WTC11 (cell line): ENCODE results near the gene IPPK. TPM values are rescaled to one million over a fixed set of nuclear protein-coding genes. Genes with fewer than 3 reads are reported as not detected.

Source experiments
- ATAC-seq: fragments of 200-7000 bp; cut with Tn5 transposase; 2 replicates; pipeline ENCODE4 v1.10.0; 2021; ENCODE audit warnings: mild to moderate bottlenecking, moderate library complexity
- CTCF ChIA-PET: fragments of 300-600 bp; sonication (Branson Sonifier 250); formaldehyde crosslinking; loops from one replicate; lab custom pipeline; 2021; ENCODE audit warnings: antibody characterized with exemption; lab: Charles Lee
- POLR2A ChIA-PET: fragments of 350-600 bp; sonication (Branson Sonifier 250); formaldehyde crosslinking; loops from one replicate; lab custom pipeline; 2021; ENCODE audit warnings: antibody characterized with exemption; lab: Charles Lee
- DNase-seq: peaks from one replicate; pipeline ENCODE4 v3.0.0; 2021; ENCODE audit warnings: low spot score
- H3K27ac Mint-ChIP-seq: 2 replicates; pipeline ENCODE4 v1.8.0; 2021; ENCODE audit warnings: mixed read lengths
- H3K27me3 Mint-ChIP-seq: 2 replicates; pipeline ENCODE4 v1.8.0; 2021; ENCODE audit warnings: low read depth, mild to moderate bottlenecking, moderate library complexity, mixed read lengths
- H3K36me3 Mint-ChIP-seq: 2 replicates; pipeline ENCODE4 v1.8.0; 2021; ENCODE audit warnings: mixed read lengths
- H3K4me1 Mint-ChIP-seq: 2 replicates; pipeline ENCODE4 v1.8.0; 2022; ENCODE audit warnings: mixed read lengths
- H3K4me3 Mint-ChIP-seq: 2 replicates; pipeline ENCODE4 v1.8.0; 2021; ENCODE audit warnings: mild to moderate bottlenecking, moderate library complexity, mixed read lengths
- H3K9me3 Mint-ChIP-seq: 2 replicates; pipeline ENCODE4 v1.8.0; 2021; ENCODE audit warnings: mixed read lengths
- EMX1 ChIP-seq: fragments of 250-450 bp; sonication (Bioruptor Pico); IDR thresholded peaks from 2 replicates; pipeline ENCODE4 v1.8.0; 2021; ENCODE audit warnings: mild to moderate bottlenecking
- GABPB1 ChIP-seq: sonication (generic); formaldehyde crosslinking; IDR thresholded peaks from 2 replicates; pipeline ENCODE4 v1.8.1; 2023; ENCODE audit warnings: mild to moderate bottlenecking, missing genetic modification reagents
- HMGA2 ChIP-seq: fragments of 250-450 bp; sonication (Bioruptor Pico); IDR thresholded peaks from 2 replicates; pipeline ENCODE4 v1.4.0; 2021; ENCODE audit warnings: mild to moderate bottlenecking, moderate library complexity
- MXD4 ChIP-seq: fragments of 250-450 bp; sonication (Bioruptor Pico); IDR thresholded peaks from 2 replicates; pipeline ENCODE4 v1.8.0; 2021; ENCODE audit warnings: mild to moderate bottlenecking, moderate library complexity, borderline replicate concordance
- NFATC4 ChIP-seq: fragments of 250-450 bp; sonication (Bioruptor Pico); IDR thresholded peaks from 2 replicates; pipeline ENCODE4 v1.9.0; 2021; ENCODE audit warnings: mild to moderate bottlenecking
- NR1H2 ChIP-seq: sonication (generic); formaldehyde crosslinking; IDR thresholded peaks from 2 replicates; pipeline ENCODE4 v1.9.0; 2021; ENCODE audit warnings: mild to moderate bottlenecking, moderate library complexity, missing genetic modification reagents
- PRRX2 ChIP-seq: fragments of 250-450 bp; sonication (Bioruptor Pico); IDR thresholded peaks from 2 replicates; pipeline ENCODE4 v1.8.0; 2021; ENCODE audit warnings: mild to moderate bottlenecking
- SMAD3 ChIP-seq: sonication (generic); formaldehyde crosslinking; IDR thresholded peaks from 2 replicates; pipeline ENCODE4 v1.8.0; 2022; ENCODE audit warnings: missing genetic modification reagents, mild to moderate bottlenecking, borderline replicate concordance
- ZBTB21 ChIP-seq: sonication (generic); formaldehyde crosslinking; IDR thresholded peaks from 2 replicates; pipeline ENCODE4 v1.8.1; 2023; ENCODE audit warnings: mild to moderate bottlenecking, missing genetic modification reagents, borderline replicate concordance
- ZNF263 ChIP-seq: sonication (generic); formaldehyde crosslinking; IDR thresholded peaks from 2 replicates; pipeline ENCODE4 v1.8.1; 2022; ENCODE audit warnings: low read depth, mild to moderate bottlenecking, moderate library complexity, missing genetic modification reagents
- ZNF416 ChIP-seq: fragments of 250-450 bp; sonication (Bioruptor Pico); IDR thresholded peaks from 2 replicates; pipeline ENCODE4 v1.9.0; 2021; ENCODE audit warnings: mild to moderate bottlenecking, inconsistent platforms
- ZNF671 ChIP-seq: fragments of 250-450 bp; sonication (Bioruptor Pico); IDR thresholded peaks from 2 replicates; pipeline ENCODE4 v1.8.0; 2021; ENCODE audit warnings: mild to moderate bottlenecking
- total RNA-seq: library from RNA; stranded (reverse); gene quantifications from 3 replicates; pipeline ENCODE4 v1.2.3, GENCODE V29; 2021
- TF ChIP-seq, protein P1 (sequence below): sonication (generic); formaldehyde crosslinking; IDR thresholded peaks from 2 replicates; pipeline ENCODE4 v1.8.1; 2022; ENCODE audit warnings: low read depth, mild to moderate bottlenecking, moderate library complexity, missing genetic modification reagents, borderline replicate concordance
- TF ChIP-seq, protein P2 (sequence below): sonication (generic); formaldehyde crosslinking; IDR thresholded peaks from 2 replicates; pipeline ENCODE4 v1.8.0; 2023; ENCODE audit warnings: missing genetic modification reagents
- TF ChIP-seq, protein P3 (sequence below): fragments of 250-450 bp; sonication (Bioruptor Pico); IDR thresholded peaks from 2 replicates; pipeline ENCODE4 v1.8.0; 2021; ENCODE audit warnings: mild to moderate bottlenecking
- TF ChIP-seq, protein P4 (sequence below): fragments of 200-600 bp; IDR thresholded peaks from 2 replicates; pipeline ENCODE4 v1.8.0; 2022; ENCODE audit warnings: antibody characterized with exemption
- TF ChIP-seq, protein P5 (sequence below): sonication (generic); formaldehyde crosslinking; IDR thresholded peaks from 2 replicates; pipeline ENCODE4 v1.8.0; 2022; ENCODE audit warnings: mild to moderate bottlenecking, missing genetic modification reagents
- TF ChIP-seq, protein P6 (sequence below): sonication (generic); formaldehyde crosslinking; IDR thresholded peaks from 2 replicates; pipeline ENCODE4 v1.8.0; 2022; ENCODE audit warnings: missing genetic modification reagents
- TF ChIP-seq, protein P7 (sequence below): sonication (generic); formaldehyde crosslinking; conservative IDR thresholded peaks from 2 replicates; pipeline ENCODE4 v1.8.1; 2023; ENCODE audit warnings: mild to moderate bottlenecking, low read depth, missing genetic modification reagents, moderate library complexity

The IPPK gene
- total RNA-seq, 1 experiment from 2014 or later, result 8.6 TPM

DNA sequence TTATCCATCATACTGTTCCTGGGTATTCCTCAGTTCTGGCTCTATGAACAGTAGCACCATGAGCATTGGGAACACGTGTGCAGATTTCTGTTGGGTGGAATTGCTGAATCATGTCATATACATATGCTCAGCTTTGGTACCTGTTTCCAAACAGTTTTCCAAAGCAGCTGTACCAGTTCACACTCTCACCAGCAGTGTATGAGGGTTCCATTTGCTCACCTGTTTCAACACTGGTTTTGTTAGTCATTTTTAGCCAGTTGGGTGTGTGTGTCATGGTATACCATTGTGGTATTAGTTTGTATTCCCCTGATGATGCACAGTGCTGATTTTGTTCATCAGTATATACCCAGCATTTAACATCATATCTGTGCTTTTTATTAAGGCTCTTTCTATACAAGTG, 77.4 kb downstream of the IPPK start (continued):
- TF ChIP-seq, protein P1, sequence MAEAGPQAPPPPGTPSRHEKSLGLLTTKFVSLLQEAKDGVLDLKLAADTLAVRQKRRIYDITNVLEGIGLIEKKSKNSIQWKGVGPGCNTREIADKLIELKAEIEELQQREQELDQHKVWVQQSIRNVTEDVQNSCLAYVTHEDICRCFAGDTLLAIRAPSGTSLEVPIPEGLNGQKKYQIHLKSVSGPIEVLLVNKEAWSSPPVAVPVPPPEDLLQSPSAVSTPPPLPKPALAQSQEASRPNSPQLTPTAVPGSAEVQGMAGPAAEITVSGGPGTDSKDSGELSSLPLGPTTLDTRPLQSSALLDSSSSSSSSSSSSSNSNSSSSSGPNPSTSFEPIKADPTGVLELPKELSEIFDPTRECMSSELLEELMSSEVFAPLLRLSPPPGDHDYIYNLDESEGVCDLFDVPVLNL (CRISPR knock-in tag), result no peak
- TF ChIP-seq PRRX2 (CRISPR knock-in tag), result no peak
- TF ChIP-seq, protein P2, sequence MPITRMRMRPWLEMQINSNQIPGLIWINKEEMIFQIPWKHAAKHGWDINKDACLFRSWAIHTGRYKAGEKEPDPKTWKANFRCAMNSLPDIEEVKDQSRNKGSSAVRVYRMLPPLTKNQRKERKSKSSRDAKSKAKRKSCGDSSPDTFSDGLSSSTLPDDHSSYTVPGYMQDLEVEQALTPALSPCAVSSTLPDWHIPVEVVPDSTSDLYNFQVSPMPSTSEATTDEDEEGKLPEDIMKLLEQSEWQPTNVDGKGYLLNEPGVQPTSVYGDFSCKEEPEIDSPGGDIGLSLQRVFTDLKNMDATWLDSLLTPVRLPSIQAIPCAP (CRISPR knock-in tag), result no peak
- TF ChIP-seq EMX1 (CRISPR knock-in tag), result no peak

DNA sequence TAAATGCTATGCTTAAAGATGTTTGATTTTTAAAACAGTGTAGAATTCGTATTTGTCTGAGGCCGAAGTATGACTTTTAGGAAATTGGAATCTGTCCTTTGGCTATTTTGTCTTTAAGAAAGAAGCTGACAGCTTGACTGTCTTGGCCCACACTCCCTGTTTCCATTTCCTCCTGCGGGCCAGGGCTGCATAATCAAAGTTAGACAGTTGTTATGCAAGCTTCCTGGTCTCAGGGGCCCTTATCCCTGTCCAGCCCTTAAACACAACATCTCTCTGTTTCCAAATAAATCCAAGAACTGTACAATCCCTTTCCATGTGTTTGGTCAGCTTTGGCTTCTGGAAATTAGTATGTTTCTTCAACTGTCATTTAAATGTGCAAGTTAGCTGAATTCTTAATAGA, 79.6 kb downstream of the IPPK start:
- TF ChIP-seq, protein P3, sequence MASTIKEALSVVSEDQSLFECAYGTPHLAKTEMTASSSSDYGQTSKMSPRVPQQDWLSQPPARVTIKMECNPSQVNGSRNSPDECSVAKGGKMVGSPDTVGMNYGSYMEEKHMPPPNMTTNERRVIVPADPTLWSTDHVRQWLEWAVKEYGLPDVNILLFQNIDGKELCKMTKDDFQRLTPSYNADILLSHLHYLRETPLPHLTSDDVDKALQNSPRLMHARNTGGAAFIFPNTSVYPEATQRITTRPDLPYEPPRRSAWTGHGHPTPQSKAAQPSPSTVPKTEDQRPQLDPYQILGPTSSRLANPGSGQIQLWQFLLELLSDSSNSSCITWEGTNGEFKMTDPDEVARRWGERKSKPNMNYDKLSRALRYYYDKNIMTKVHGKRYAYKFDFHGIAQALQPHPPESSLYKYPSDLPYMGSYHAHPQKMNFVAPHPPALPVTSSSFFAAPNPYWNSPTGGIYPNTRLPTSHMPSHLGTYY (CRISPR knock-in tag), result no peak
- no peak for TF ChIP-seq MXD4 (CRISPR knock-in tag)
- no peak for TF ChIP-seq ZNF263 (CRISPR knock-in tag)
- TF ChIP-seq, protein P4, sequence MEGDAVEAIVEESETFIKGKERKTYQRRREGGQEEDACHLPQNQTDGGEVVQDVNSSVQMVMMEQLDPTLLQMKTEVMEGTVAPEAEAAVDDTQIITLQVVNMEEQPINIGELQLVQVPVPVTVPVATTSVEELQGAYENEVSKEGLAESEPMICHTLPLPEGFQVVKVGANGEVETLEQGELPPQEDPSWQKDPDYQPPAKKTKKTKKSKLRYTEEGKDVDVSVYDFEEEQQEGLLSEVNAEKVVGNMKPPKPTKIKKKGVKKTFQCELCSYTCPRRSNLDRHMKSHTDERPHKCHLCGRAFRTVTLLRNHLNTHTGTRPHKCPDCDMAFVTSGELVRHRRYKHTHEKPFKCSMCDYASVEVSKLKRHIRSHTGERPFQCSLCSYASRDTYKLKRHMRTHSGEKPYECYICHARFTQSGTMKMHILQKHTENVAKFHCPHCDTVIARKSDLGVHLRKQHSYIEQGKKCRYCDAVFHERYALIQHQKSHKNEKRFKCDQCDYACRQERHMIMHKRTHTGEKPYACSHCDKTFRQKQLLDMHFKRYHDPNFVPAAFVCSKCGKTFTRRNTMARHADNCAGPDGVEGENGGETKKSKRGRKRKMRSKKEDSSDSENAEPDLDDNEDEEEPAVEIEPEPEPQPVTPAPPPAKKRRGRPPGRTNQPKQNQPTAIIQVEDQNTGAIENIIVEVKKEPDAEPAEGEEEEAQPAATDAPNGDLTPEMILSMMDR, result no peak
- no peak for TF ChIP-seq GABPB1 (CRISPR knock-in tag)
- TF ChIP-seq ZNF671 (CRISPR knock-in tag), result no peak
- TF ChIP-seq, protein P5, sequence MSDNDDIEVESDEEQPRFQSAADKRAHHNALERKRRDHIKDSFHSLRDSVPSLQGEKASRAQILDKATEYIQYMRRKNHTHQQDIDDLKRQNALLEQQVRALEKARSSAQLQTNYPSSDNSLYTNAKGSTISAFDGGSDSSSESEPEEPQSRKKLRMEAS (CRISPR knock-in tag), result no peak
- TF ChIP-seq, protein P6, sequence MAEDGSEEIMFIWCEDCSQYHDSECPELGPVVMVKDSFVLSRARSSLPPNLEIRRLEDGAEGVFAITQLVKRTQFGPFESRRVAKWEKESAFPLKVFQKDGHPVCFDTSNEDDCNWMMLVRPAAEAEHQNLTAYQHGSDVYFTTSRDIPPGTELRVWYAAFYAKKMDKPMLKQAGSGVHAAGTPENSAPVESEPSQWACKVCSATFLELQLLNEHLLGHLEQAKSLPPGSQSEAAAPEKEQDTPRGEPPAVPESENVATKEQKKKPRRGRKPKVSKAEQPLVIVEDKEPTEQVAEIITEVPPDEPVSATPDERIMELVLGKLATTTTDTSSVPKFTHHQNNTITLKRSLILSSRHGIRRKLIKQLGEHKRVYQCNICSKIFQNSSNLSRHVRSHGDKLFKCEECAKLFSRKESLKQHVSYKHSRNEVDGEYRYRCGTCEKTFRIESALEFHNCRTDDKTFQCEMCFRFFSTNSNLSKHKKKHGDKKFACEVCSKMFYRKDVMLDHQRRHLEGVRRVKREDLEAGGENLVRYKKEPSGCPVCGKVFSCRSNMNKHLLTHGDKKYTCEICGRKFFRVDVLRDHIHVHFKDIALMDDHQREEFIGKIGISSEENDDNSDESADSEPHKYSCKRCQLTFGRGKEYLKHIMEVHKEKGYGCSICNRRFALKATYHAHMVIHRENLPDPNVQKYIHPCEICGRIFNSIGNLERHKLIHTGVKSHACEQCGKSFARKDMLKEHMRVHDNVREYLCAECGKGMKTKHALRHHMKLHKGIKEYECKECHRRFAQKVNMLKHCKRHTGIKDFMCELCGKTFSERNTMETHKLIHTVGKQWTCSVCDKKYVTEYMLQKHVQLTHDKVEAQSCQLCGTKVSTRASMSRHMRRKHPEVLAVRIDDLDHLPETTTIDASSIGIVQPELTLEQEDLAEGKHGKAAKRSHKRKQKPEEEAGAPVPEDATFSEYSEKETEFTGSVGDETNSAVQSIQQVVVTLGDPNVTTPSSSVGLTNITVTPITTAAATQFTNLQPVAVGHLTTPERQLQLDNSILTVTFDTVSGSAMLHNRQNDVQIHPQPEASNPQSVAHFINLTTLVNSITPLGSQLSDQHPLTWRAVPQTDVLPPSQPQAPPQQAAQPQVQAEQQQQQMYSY, result no peak
- no peak for TF ChIP-seq NFATC4 (CRISPR knock-in tag)
- TF ChIP-seq NR1H2, result no peak
- no peak for TF ChIP-seq SMAD3 (CRISPR knock-in tag)
- TF ChIP-seq, protein P7, sequence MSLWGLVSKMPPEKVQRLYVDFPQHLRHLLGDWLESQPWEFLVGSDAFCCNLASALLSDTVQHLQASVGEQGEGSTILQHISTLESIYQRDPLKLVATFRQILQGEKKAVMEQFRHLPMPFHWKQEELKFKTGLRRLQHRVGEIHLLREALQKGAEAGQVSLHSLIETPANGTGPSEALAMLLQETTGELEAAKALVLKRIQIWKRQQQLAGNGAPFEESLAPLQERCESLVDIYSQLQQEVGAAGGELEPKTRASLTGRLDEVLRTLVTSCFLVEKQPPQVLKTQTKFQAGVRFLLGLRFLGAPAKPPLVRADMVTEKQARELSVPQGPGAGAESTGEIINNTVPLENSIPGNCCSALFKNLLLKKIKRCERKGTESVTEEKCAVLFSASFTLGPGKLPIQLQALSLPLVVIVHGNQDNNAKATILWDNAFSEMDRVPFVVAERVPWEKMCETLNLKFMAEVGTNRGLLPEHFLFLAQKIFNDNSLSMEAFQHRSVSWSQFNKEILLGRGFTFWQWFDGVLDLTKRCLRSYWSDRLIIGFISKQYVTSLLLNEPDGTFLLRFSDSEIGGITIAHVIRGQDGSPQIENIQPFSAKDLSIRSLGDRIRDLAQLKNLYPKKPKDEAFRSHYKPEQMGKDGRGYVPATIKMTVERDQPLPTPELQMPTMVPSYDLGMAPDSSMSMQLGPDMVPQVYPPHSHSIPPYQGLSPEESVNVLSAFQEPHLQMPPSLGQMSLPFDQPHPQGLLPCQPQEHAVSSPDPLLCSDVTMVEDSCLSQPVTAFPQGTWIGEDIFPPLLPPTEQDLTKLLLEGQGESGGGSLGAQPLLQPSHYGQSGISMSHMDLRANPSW (CRISPR knock-in tag), result no peak
- TF ChIP-seq ZBTB21, result no peak
- TF ChIP-seq ZNF416, result no peak
- no peak for TF ChIP-seq HMGA2 (CRISPR knock-in tag)
- ATAC-seq (no peak), DNase-seq (no peak)
- Mint-ChIP-seq H3K27ac (no peak overlapping the region), H3K27me3 (no peaks in the 10 kb centered on the region), H3K4me1 (peaks cover 18% of the 10 kb centered on the region), H3K4me3 (no peak overlapping the region), H3K9me3 (peaks cover 11% of the 10 kb centered on the region), H3K36me3 (peaks cover 5% of the 10 kb centered on the region)
- ChIA-PET POLR2A (no interaction called here), CTCF (interaction anchor here (1.1 kb wide), 1 partner anchor 88 kb away, joined by 4 read pairs; no protein-coding TSS in a partner anchor)
